Breast epithelium (tissue), 4 donors: ENCODE results near the gene NBAS. TPM values are rescaled to one million over a fixed set of nuclear protein-coding genes. Genes with fewer than 3 reads are reported as not detected.
A peak's percentile ranks its signal among the peaks of the same experiment; 100 is the strongest.

Source experiments
- DNase-seq, 2 donors: peaks; one replicate each; pipeline ENCODE4 v3.0.0-alpha.2; 2019; ENCODE audit warnings: low spot score in 2 of 2
- H3K27ac ChIP-seq, 2 donors: fragments of 200-600 bp; sonication (generic) in 1 of 2; one replicate each; pipeline ENCODE4 v1.5.1; 2016 to 2019; ENCODE audit warnings: mild to moderate bottlenecking in 1 of 2
- H3K27me3 ChIP-seq, 2 donors: fragments of 200-600 bp; sonication (generic) in 1 of 2; one replicate each; pipeline versions ENCODE4 v1.5.1 to v1.6.0; 2017 to 2019; ENCODE audit warnings: control low read depth in 1 of 2, mild to moderate bottlenecking in 1 of 2
- H3K36me3 ChIP-seq: fragments of 200-600 bp; one replicate; pipeline ENCODE4 v1.5.1; 2019
- H3K4me1 ChIP-seq, 2 donors: fragments of 200-600 bp; sonication (generic); one replicate each; pipeline ENCODE4 v1.5.1; 2016 to 2019; ENCODE audit warnings: control low read depth in 1 of 2
- H3K4me3 ChIP-seq, 3 donors: fragments of 200-600 bp; sonication (generic); 1 replicate in 2 of 3; 2 replicates in 1 of 3; pipeline ENCODE4 v1.5.1; 2016 to 2019; ENCODE audit warnings: mild to moderate bottlenecking in 3 of 3, moderate library complexity in 2 of 3
- H3K9me3 ChIP-seq, 2 donors: fragments of 200-600 bp; sonication (generic) in 1 of 2; one replicate each; pipeline ENCODE4 v1.5.1; 2016 to 2019; ENCODE audit warnings: control low read depth in 1 of 2
- POLR2A ChIP-seq: fragments of 450-650 bp; IDR thresholded peaks from one replicate; pipeline ENCODE4 v1.6.1; 2016; ENCODE audit warnings: antibody characterized with exemption, mild to moderate bottlenecking, moderate library complexity
- POLR2AphosphoS5 ChIP-seq, 3 donors: sonication (generic); formaldehyde crosslinking; IDR thresholded peaks; one replicate each; pipeline ENCODE4 v1.6.1; 2017; ENCODE audit warnings: antibody characterized with exemption in 3 of 3
- intact Hi-C: fragments of 100-400 bp; cut with DNase I; formaldehyde crosslinking; loops from one replicate; pipeline ENCODE4 v1.15.1; 2023; ENCODE audit warnings: low total_unique reads
- total RNA-seq, 3 donors: library from RNA; depleted of rRNA; stranded (reverse); fragments of >200 nt; gene quantifications; one replicate each; pipeline ENCODE4 v1.1.0, GENCODE V29; 2016
- TF ChIP-seq, protein P1 (sequence below), 3 donors: fragments of 450-650 bp; IDR thresholded peaks; one replicate each; pipeline ENCODE4 v1.5.1; 2016 to 2017; ENCODE audit warnings: antibody characterized with exemption in 3 of 3, mild to moderate bottlenecking in 3 of 3, moderate library complexity in 3 of 3

The NBAS gene
- total RNA-seq, 3 donors from 2014 or later = 44.9 to 59.1 (median 45.1) TPM

DNA sequence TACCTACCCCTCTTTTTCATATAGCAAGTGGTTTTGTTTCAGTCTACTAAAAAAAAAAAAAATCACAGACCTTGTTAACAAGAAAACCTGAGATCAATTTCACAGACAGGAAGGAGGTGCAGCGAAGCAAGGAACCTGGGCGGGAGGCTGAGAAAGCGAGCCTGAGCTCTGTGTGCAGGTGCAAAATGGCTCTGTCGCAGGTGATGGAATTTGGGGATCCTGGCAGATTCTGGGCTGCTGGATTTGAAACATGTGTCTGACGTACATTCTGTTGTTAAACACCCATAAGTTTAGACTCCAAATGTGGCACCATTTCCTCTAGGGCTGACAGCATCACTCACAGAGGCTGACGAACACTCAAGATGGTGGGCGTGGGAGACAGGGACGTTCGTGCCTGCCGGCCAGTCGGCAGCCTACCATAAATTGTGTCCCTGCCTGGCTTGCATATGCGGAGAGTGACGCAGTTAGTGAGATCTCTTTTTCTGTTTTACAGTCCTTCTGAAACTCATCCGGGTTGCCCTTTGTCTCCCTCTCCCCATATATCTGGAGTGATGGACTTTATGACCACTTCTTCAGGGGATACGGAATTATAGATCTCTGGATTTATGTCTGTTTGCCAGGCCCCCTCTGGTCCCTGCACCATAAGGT lies 21.7 kb upstream of the NBAS start:
- no peak for DNase-seq
- intact Hi-C loops = no loop called here
- TF ChIP-seq POLR2AphosphoS5 (IDR thresholded peaks at IDR 0.05) (no peak), POLR2A (no peak)
- TF ChIP-seq, protein P1, sequence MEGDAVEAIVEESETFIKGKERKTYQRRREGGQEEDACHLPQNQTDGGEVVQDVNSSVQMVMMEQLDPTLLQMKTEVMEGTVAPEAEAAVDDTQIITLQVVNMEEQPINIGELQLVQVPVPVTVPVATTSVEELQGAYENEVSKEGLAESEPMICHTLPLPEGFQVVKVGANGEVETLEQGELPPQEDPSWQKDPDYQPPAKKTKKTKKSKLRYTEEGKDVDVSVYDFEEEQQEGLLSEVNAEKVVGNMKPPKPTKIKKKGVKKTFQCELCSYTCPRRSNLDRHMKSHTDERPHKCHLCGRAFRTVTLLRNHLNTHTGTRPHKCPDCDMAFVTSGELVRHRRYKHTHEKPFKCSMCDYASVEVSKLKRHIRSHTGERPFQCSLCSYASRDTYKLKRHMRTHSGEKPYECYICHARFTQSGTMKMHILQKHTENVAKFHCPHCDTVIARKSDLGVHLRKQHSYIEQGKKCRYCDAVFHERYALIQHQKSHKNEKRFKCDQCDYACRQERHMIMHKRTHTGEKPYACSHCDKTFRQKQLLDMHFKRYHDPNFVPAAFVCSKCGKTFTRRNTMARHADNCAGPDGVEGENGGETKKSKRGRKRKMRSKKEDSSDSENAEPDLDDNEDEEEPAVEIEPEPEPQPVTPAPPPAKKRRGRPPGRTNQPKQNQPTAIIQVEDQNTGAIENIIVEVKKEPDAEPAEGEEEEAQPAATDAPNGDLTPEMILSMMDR (IDR thresholded peaks at IDR 0.05) = no peak
- H3K27me3 ChIP-seq = no peaks in the 10 kb centered on the region
- no peak overlapping the region for H3K4me3 ChIP-seq
- no peaks in the 10 kb centered on the region for H3K36me3 ChIP-seq
- no peaks in the 10 kb centered on the region for H3K4me1 ChIP-seq
- H3K9me3 ChIP-seq = no peaks in the 10 kb centered on the region
- no peak overlapping the region for H3K27ac ChIP-seq

DNA sequence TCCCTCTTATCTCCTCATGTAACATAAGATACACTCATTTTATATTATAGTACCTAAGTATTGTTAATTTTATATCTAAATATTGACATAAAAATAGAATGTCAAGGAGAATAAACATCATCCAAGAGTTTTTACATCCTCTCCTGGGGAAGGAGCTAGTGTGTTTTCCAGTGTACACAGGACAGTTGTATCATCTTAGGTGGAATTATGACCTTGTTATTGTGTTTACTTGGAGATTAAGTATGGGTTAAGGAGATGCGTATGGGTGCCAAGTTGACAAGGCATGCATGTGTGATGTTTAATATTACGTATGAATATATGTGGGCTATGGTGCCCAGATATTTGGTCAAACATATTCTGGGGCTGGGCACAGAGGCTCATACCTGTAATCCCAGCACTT lies 19.3 kb upstream of the NBAS start:
- H3K36me3 ChIP-seq = no peaks in the 10 kb centered on the region
- no peak for DNase-seq
- no peaks in the 10 kb centered on the region for H3K27me3 ChIP-seq
- H3K27ac ChIP-seq = no peak overlapping the region
- no peaks in the 10 kb centered on the region for H3K9me3 ChIP-seq
- no peak for TF ChIP-seq POLR2AphosphoS5 (IDR thresholded peaks at IDR 0.05)
- TF ChIP-seq POLR2A = no peak
- H3K4me1 ChIP-seq = no peaks in the 10 kb centered on the region
- H3K4me3 ChIP-seq = no peak overlapping the region
- intact Hi-C loops = no loop called here

DNA sequence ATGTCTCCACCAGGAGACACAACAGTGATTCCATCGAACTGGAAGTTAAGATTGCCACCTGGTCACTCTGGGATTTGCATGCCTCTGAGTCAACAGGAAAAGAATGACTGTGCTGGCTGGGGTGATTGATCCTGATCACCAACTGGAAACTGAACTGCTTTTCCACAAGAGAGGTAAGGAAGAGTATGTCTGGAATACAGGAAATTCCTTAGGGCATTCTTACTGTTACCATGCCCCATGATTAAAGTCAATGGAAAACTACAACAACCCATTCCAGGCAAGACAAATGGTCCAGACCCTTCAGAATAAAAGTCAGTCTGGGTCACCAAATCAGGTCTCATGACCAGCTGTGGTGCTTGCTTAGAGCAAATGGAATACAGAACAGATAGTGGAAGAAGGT lies 18.5 kb upstream of the NBAS start:
- no peaks in the 10 kb centered on the region for H3K4me1 ChIP-seq
- intact Hi-C loops = no loop called here
- no peaks in the 10 kb centered on the region for H3K36me3 ChIP-seq
- H3K4me3 ChIP-seq = no peak overlapping the region
- H3K9me3 ChIP-seq = no peaks in the 10 kb centered on the region
- no peak overlapping the region for H3K27ac ChIP-seq
- no peak for DNase-seq
- H3K27me3 ChIP-seq = no peaks in the 10 kb centered on the region
- TF ChIP-seq, protein P1 (IDR thresholded peaks at IDR 0.05) = no peak
- TF ChIP-seq POLR2AphosphoS5 (IDR thresholded peaks at IDR 0.05) = no peak
- no peak for TF ChIP-seq POLR2A

DNA sequence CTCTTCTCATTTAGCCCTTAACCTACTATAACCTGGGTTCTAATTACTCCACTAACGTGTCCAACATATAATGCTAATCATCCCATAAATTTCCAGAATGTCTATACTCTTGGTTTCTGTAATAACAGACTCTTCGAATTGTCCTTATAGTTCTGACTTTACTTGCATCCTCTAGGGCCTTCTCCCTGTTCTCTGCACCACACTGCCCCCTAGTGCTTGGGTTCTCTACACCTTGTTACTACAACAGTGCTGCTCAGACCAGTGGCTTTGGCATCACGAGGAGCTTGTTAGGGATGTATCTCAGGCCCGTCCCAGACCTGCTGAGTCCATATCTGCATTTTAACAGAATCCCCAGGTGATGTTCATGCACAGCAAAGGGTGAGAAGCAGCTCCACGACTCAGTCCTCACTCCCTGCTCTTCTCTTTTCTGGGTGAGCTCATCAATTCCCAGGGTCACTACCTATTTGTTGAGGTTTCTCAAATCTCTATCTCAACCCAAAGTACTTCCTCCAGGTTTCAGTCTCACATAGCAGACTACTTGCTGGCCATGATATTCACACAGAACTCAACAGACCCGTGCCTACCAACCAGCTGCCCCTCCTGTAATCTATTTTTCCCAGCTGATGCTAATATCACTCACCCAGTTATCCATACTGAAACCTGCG lies 16.1 kb upstream of the NBAS start:
- Histone ChIP-seq H3K4me3 (no peak overlapping the region), H3K4me1 (no peaks in the 10 kb centered on the region), H3K27ac (no peak overlapping the region), H3K9me3 (no peaks in the 10 kb centered on the region), H3K36me3 (no peaks in the 10 kb centered on the region), H3K27me3 (no peaks in the 10 kb centered on the region)
- no peak for TF ChIP-seq POLR2AphosphoS5 (IDR thresholded peaks at IDR 0.05)
- TF ChIP-seq, protein P1 (IDR thresholded peaks at IDR 0.05) = peak; percentile 36 to 62 (median 43)
- no peak for TF ChIP-seq POLR2A
- intact Hi-C loops = no loop called here
- peak; percentile 62 to 80 for DNase-seq

DNA sequence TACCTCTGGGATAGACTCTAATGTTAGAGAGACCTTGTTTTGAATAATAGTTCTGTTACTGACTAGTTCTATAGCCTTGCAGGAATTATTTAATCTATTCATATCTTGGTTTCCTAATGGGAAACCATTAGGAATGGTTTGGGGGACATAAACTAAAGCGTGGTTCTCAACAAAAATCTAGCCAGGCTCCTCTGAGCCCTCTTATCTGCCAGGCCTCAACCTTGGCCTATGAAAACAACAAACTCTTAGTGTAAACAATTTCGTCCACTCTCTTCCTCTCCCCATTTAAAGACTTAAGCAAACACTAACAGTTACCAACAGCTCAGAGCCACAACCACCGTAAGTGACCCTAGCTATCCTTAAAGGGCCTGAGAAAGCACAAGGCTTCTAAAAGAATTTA lies 10.6 kb upstream of the NBAS start:
- no peaks in the 10 kb centered on the region for H3K36me3 ChIP-seq
- H3K4me3 ChIP-seq = no peak overlapping the region
- TF ChIP-seq POLR2A (no peak), POLR2AphosphoS5 (IDR thresholded peaks at IDR 0.05) (no peak)
- TF ChIP-seq, protein P1 (IDR thresholded peaks at IDR 0.05) = no peak
- H3K27me3 ChIP-seq = no peaks in the 10 kb centered on the region
- intact Hi-C loops = no loop called here
- DNase-seq = no peak
- no peaks in the 10 kb centered on the region for H3K4me1 ChIP-seq
- no peaks in the 10 kb centered on the region for H3K9me3 ChIP-seq
- H3K27ac ChIP-seq = no peak overlapping the region
